Gastrocnemius medialis (tissue), 4 donors: ENCODE measurements around the gene IRF5. TPM values are rescaled to one million over a fixed set of nuclear protein-coding genes. Genes with fewer than 3 reads are reported as not detected.
A peak's percentile ranks its signal among the peaks of the same experiment; 100 is the strongest.

Experiments used
- ATAC-seq, 2 donors: fragments of 150-250 bp; one replicate each; pipeline ENCODE4 v1.9.1; 2016
- DNase-seq, 2 donors: peaks; one replicate each; pipeline ENCODE4 v3.0.0-alpha.2; 2019
- H3K27ac ChIP-seq, 4 donors: fragments of 200-600 bp; sonication (generic); 1 replicate in 1 of 4; 2 replicates in 3 of 4; pipeline ENCODE4 v1.5.1; 2016 to 2018; ENCODE audit warnings: mild to moderate bottlenecking in 2 of 4, moderate library complexity in 1 of 4
- H3K27me3 ChIP-seq, 3 donors: fragments of 200-600 bp; sonication (generic) in 2 of 3; 1 replicate in 1 of 3; 2 replicates in 2 of 3; pipeline versions ENCODE4 v1.5.1 to v1.6.0; 2016 to 2019; ENCODE audit warnings: mild to moderate bottlenecking in 1 of 3, moderate library complexity in 1 of 3
- H3K36me3 ChIP-seq, 2 donors: fragments of 200-600 bp; sonication (generic) in 1 of 2; one replicate each; pipeline ENCODE4 v1.5.1; 2017 to 2018
- H3K4me1 ChIP-seq, 2 donors: fragments of 200-600 bp; sonication (generic) in 1 of 2; one replicate each; pipeline ENCODE4 v1.5.1; 2016 to 2017; ENCODE audit warnings: mild to moderate bottlenecking in 2 of 2
- H3K4me3 ChIP-seq, 4 donors: fragments of 200-600 bp; sonication (generic) in 3 of 4; 1 replicate in 1 of 4; 2 replicates in 3 of 4; pipeline ENCODE4 v1.5.1; 2016 to 2019; ENCODE audit warnings: mild to moderate bottlenecking in 2 of 4
- H3K9me3 ChIP-seq, 3 donors: fragments of 200-600 bp; sonication (generic) in 2 of 3; 1 replicate in 1 of 3; 2 replicates in 2 of 3; pipeline ENCODE4 v1.5.1; 2016 to 2019
- CTCF ChIP-seq, 5 experiments: fragments of 450-650 bp in 3 of 5; fragments of 200-600 bp in 2 of 5; sonication (generic) in 2 of 5; IDR thresholded peaks in 4 of 5; conservative IDR thresholded peaks in 1 of 5; 1 replicate in 4 of 5; 2 replicates in 1 of 5; pipeline ENCODE4 v1.5.1; 2016 to 2019; ENCODE audit warnings: antibody characterized with exemption in 5 of 5, mild to moderate bottlenecking in 3 of 5, moderate library complexity in 3 of 5
- POLR2A ChIP-seq, 2 donors: fragments of 450-650 bp; IDR thresholded peaks; one replicate each; pipeline ENCODE4 v1.6.1; 2017; ENCODE audit warnings: antibody characterized with exemption in 2 of 2, mild to moderate bottlenecking in 2 of 2, moderate library complexity in 2 of 2
- in situ Hi-C, 4 donors: fragments of 200-750 bp; cut with MboI; loops; one replicate each; pipeline versions ENCODE4 v1.15.0 to v1.8.0; 2017; ENCODE audit warnings: low sequenced_read_pairs in 4 of 4
- intact Hi-C: fragments of 100-400 bp; cut with DNase I; formaldehyde crosslinking; loops from one replicate; pipeline ENCODE4 v1.15.1; 2023; ENCODE audit warnings: low total_unique reads
- total RNA-seq, 4 donors: library from RNA; depleted of rRNA; stranded (reverse); fragments of >200 nt; gene quantifications; one replicate each; pipeline versions ENCODE4 v1.1.0 to v1.2.3, GENCODE V29; 2016

The IRF5 gene
- total RNA-seq, 4 donors from 2014 or later, result 0.27 to 3.8 (median 2.8) TPM

GRCh38 chr7:128928159-128928813 is 9.4 kb upstream of the IRF5 start:
- peak in 1 of 2 donors; percentile 4 for DNase-seq
- no peak for ATAC-seq
- Histone ChIP-seq H3K27me3 (peaks cover 0 to 7% (median 4%) of the 10 kb centered on the region in 3 donors), H3K9me3 (no peaks in the 10 kb centered on the region), H3K4me3 (no peak overlapping the region), H3K27ac (no peak overlapping the region), H3K36me3 (no peaks in the 10 kb centered on the region), H3K4me1 (no peaks in the 10 kb centered on the region)
- no peak for TF ChIP-seq POLR2A (IDR thresholded peaks at IDR 0.05)
- TF ChIP-seq CTCF (IDR thresholded peaks at IDR 0.05 in 4 of 5, conservative IDR thresholded peaks at IDR 0.05 in 1 of 5), result no peak
- in situ Hi-C loops, result loop anchor here in 1 of 4 donors (10.0 kb wide), 1 partner anchor 177 kb away; no protein-coding TSS in a partner anchor
- intact Hi-C loops, result no loop called here

GRCh38 chr7:128928882-128929788 is 8.6 kb upstream of the IRF5 start:
- no peak for ATAC-seq
- peak in 1 of 2 donors; percentile 2 for DNase-seq
- Histone ChIP-seq H3K4me1 (no peaks in the 10 kb centered on the region), H3K4me3 (no peak overlapping the region), H3K36me3 (no peaks in the 10 kb centered on the region), H3K27me3 (peaks cover 0 to 4% (median 4%) of the 10 kb centered on the region in 3 donors), H3K27ac (no peak overlapping the region), H3K9me3 (no peaks in the 10 kb centered on the region)
- no peak for TF ChIP-seq POLR2A (IDR thresholded peaks at IDR 0.05)
- no peak for TF ChIP-seq CTCF (IDR thresholded peaks at IDR 0.05 in 4 of 5, conservative IDR thresholded peaks at IDR 0.05 in 1 of 5)
- in situ Hi-C loops, result loop anchor here in 1 of 4 donors (10.0 kb wide), 1 partner anchor 176 kb away; no protein-coding TSS in a partner anchor
- intact Hi-C loops, result no loop called here

DNA sequence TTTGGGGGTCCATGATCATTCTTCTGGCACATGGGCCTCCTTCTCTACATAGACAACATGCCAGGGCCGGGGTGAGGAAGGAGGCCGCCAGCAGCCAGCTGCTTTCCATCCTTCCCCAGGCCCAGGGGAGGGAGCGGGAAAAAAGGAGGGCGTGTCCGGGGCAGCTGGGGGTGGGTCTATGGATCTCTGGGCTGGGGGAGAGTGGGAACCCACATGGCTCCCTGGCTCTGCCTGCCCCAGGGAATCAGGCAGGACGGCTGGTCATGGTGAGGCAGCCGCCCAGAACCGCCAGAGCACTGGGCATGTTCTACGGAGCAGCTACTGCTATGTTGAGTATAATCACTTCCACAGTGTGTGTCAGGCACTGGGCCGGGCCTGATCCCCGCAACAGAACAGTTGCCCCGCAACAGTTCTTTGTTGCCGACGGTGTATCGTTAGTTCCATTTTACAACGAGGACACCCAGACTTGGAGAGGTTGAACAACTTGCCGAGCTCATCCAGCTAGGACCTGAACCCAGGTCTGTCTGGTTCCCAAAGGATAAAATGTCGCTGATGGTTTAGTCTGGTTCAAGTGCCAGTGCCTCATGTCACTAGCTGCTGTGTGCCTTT is 6.4 kb upstream of the IRF5 start:
- Histone ChIP-seq H3K27ac (no peak overlapping the region), H3K27me3 (peaks cover 0 to 14% (median 12%) of the 10 kb centered on the region in 3 donors), H3K4me3 (no peak overlapping the region), H3K36me3 (no peaks in the 10 kb centered on the region), H3K4me1 (no peaks in the 10 kb centered on the region), H3K9me3 (no peaks in the 10 kb centered on the region)
- in situ Hi-C loops, result no loop called here
- ATAC-seq, result no peak
- DNase-seq, result peak in 1 of 2 donors; percentile 4
- TF ChIP-seq CTCF (IDR thresholded peaks at IDR 0.05 in 4 of 5, conservative IDR thresholded peaks at IDR 0.05 in 1 of 5) (no peak), POLR2A (IDR thresholded peaks at IDR 0.05) (no peak)
- intact Hi-C loops, result no loop called here

DNA sequence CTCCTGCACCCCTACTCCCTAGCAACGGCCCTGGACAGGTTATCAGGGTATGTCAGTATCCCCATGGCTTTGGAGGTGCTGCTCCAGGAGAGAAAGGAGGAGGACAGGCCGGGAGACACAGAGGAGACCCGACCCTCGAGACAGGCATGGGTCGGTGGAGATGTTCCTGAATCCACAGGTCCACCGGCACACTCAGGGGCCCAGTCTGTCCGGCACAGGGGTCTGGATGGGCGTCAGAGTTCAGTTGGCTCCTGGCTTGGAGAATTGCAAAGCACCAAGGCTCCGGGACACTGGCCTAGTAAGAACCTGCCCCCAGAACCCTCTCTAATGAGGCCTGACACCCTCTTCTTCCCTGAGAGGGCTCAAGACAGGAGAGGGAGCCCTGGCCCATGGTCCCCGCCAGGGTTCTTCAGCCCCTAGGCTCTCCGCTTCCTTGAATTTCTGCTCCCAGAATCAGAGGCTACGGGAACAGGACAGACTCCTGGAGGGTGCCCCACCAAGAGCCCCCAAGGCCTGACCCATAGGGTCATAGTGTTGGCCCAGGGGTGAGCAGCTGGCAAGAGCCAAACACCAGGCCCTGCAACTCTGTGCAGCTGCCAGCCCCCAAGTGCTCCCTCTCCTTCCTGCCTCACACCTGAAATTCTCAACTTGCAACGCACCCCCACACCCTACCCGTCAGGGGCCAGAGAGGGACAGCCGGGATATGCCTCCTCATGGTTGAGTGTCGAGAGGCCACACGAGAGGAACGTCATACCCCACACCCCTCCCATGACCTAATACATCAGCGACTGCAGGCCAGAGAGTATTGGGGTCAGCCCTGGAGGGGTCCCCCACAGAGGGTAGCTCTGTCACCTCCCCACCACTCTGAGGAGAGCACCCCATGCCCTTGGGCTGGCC is 5.5 kb upstream of the IRF5 start:
- DNase-seq, result peak in 1 of 2 donors; percentile 9

More for the DNA sequence above, 5.5 kb upstream of the IRF5 start:
- Histone ChIP-seq H3K9me3 (no peaks in the 10 kb centered on the region), H3K36me3 (no peaks in the 10 kb centered on the region), H3K4me1 (no peaks in the 10 kb centered on the region), H3K4me3 (no peak overlapping the region), H3K27me3 (peaks cover 5 to 22% (median 19%) of the 10 kb centered on the region in 3 donors), H3K27ac (no peak overlapping the region)
- no peak for TF ChIP-seq POLR2A (IDR thresholded peaks at IDR 0.05)
- TF ChIP-seq CTCF (IDR thresholded peaks at IDR 0.05 in 4 of 5, conservative IDR thresholded peaks at IDR 0.05 in 1 of 5), result no peak
- ATAC-seq, result no peak
- intact Hi-C loops (no loop called here), in situ Hi-C loops (no loop called here)
